ENCODE measurements around the gene TINAGL1.
A peak's percentile ranks its signal among the peaks of the same experiment; 100 is the strongest.

The TINAGL1 gene

DNA sequence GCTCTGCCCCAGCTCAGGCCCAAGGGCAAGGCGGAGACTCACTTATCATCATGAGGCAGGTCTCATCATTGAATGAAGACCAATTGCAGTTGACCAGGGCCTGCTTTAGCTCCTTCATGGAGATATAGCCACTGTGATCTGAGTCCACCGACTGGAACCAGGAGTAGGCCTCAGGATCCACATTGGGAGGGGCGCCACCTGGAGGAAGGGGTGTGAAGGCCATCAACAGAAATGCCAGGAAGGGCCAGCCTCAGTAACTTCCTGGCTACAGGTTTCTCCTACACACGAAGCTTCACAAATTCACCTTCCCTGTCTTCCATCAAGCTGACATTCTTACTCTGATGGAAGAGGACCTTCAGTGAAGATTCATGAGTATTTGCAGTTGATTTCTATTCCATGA lies 56.8 kb downstream of the TINAGL1 start:
- TF ChIP-seq, protein P1, sequence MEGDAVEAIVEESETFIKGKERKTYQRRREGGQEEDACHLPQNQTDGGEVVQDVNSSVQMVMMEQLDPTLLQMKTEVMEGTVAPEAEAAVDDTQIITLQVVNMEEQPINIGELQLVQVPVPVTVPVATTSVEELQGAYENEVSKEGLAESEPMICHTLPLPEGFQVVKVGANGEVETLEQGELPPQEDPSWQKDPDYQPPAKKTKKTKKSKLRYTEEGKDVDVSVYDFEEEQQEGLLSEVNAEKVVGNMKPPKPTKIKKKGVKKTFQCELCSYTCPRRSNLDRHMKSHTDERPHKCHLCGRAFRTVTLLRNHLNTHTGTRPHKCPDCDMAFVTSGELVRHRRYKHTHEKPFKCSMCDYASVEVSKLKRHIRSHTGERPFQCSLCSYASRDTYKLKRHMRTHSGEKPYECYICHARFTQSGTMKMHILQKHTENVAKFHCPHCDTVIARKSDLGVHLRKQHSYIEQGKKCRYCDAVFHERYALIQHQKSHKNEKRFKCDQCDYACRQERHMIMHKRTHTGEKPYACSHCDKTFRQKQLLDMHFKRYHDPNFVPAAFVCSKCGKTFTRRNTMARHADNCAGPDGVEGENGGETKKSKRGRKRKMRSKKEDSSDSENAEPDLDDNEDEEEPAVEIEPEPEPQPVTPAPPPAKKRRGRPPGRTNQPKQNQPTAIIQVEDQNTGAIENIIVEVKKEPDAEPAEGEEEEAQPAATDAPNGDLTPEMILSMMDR (conservative IDR thresholded peaks at IDR 0.05; ENCODE audit: low read depth), result no peak
- DNase-seq (ENCODE audit: low spot score), result no peak
- ChIA-PET POLR2A (ENCODE audit: low non-redundant PET) (interaction anchor here (0.5 kb wide), 1 partner anchor 12 kb away, joined by 3 read pairs; the partner anchor contains the start of gene PEF1), CTCF (interaction anchor here (0.6 to 0.7 kb wide), 4 partner anchors 23 to 415 kb away, joined by 3 to 4 read pairs (median 3); no protein-coding TSS in a partner anchor)
- H3K27ac ChIP-seq, result peak overlapping the region; percentile 46; the same call in 1 of the 2 replicates

Measured in RWPE1 (cell line).